GM21390 (cell line): ENCODE results near the gene KRT16.
"Not testable (repeated sequence)": the region's sequence is repeated elsewhere in the genome, so short reads cannot be mapped to it uniquely, and the experiment has no call there.

ENCODE experiments used
- ATAC-seq: cut with Tn5 transposase; IDR thresholded peaks from one replicate; pipeline ENCODE4 v1.9.1; 2021; ENCODE audit not compliant: unreplicated experiment

The KRT16 gene

DNA sequence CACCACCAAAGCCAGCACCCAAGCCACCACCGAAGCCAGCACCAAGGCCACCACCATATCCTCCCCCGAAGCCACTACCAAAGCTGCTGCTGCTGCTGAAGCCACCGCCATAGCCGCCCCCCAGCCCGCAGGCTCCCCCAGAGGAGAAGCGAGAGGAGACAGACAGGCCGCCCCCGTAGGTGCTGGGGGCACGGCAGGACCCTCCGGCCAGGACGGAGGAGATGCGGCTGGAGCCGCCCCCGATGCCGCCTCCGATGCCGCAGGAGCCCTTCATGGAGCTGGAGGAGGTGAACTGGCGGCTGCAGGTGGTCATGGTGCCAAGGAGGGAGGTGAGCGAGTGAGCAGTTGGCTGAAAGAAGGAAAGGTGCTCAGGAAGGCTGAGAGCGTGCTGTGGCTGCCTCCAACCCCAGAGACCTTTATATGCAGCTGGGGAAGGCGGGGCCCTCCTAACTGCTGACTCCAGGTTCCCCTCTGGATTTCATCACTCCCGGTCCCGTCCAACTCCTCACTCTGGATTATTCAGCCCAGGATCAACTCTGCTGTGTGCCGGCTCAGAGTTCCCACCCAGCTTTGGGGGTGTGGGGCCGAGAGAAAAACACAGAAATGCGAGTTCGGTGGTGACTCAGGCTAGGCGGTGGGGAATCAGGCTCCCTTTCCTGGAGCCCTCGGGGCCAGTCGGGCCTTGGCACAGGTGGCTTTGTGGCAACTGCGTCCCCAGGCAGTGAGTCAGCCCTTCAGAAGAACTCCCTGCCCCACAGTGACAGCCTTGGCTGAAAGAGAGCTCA lies at the start of gene KRT16:
KRT16 (minus strand) TSS at position 392 of the 785 bp plus-strand sequence; CDS start at position 313, 79 bp downstream.
- not testable (repeated sequence) for ATAC-seq

DNA sequence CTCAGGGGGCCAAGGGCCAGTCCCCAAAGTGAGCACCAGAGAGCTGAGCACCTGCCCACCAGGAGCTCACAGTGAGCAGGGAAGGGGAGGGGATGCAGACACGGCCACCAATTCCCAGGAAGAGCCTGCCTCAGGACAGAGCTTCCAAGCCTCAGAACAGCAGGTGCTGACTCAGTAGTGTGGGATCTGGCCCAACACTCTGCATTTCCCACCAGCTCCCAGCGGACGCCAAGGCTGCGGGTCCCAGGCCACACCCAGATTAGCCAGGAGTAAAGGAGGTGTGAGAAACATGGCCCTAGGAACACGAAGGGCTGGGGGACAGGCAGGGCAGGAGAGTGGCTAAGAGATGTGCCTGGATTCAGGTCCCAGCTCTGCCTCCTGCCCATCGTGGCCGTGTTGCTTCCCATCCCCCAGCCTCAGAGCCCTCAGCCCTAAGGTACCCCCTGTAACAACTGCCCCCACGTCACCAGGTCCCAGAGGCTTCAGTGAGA lies 47.7 kb upstream of the KRT16 start:
- ATAC-seq, result no peak

DNA sequence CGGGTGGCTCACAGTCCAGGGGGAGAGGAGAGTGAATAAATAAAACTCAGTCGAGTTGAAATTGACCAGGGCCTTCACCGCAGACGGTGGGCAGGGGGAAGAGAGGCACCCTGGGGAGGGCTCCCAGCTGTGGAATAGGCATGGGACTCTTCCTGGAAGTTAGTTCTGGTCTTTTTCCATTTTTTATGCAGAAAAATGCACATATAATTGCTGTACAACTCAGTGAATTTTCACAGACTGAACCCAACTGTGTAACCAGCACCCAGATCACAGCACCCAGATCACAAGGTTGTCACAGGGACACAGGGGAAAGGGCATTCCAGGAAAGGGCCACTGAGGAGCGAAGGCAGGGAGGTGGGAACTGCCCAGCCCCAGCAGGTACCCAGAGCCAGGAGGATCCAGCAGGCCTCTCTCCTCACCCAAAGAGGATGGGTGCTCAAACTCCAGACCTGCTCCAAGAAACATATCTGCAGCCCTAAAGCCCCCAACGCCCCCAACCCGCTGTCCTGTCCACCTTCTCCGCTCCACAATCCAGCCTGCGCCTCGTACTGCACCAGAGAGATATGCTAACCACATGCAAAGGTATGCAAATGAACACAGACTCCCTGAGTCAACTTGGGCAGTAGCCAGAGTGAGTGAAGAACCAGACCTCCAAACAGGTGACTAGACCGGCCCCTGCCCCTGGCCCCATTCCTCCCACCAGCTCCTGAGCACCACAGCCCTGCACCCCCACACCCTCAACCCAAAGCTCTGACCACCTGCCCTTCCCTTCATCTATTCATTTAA lies 47.1 kb upstream of the KRT16 start:
- ATAC-seq, result no peak

DNA sequence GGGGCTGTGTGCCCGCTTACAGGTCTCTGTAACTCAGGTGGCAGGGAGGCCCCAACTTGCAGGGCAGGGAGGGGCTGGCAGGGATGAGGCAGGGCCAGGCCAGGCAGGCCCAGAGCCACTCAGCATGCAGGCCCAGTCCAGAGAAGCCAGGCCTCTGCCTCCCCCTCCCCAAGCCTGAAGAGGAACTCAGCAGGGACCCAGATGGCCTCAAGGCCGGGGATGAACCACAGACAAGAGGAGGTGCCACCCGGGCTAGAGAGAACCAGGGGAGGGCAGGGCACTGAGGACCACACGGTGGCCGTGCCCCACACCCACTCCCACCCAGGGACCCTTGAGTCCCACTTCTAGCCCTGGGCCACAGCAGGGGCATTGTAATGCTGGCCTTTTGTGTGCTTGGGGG lies 46.3 kb upstream of the KRT16 start:
- ATAC-seq, result no peak

DNA sequence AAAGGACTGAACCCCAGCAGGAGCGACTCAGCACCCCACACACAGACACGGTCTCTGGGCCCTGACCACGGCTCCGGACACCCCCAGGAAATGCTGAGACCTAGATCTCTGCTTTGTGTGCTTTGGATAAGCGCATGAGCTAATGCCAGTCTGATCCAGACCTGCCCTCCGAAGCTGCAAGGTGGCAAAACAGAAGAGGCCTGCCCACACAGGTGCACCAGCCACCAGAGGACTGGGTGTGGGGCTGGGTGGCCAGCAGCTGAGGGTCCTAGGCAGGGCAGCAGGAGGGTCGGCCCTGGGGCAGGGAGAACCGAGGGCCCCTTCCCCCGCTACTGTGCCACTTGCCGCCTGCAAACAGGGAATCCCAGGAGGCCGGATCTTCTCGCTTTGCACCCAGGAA lies 45.4 kb upstream of the KRT16 start:
- ATAC-seq, result no peak

DNA sequence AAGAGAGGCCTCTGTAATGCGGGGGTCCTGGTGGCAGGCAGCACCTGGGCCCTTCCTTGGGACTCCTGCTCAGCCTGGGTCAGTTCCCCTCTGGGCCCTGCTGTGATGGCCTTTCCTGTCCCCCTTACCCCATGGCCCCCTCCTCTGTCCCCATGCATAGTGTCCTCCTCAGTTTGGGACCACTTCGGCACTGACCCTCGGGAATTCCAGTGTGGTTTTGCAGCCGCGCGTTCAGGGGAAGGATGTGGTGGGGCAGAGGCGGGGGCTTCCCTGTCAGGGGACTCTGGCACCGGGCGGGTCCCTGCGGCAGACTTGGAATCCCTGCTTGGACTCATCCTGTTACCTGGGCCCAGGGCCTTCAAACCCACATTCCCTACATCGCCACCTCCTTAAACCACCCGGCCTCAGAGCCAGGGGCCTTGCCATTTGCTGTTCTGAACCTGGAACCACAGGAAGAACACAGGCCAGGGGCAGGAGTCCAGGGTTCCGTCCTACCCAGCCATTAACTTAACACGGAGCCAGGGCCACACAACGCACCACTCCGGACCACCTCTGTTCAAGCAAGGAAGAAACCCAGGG lies 44.7 kb upstream of the KRT16 start:
- no peak for ATAC-seq

DNA sequence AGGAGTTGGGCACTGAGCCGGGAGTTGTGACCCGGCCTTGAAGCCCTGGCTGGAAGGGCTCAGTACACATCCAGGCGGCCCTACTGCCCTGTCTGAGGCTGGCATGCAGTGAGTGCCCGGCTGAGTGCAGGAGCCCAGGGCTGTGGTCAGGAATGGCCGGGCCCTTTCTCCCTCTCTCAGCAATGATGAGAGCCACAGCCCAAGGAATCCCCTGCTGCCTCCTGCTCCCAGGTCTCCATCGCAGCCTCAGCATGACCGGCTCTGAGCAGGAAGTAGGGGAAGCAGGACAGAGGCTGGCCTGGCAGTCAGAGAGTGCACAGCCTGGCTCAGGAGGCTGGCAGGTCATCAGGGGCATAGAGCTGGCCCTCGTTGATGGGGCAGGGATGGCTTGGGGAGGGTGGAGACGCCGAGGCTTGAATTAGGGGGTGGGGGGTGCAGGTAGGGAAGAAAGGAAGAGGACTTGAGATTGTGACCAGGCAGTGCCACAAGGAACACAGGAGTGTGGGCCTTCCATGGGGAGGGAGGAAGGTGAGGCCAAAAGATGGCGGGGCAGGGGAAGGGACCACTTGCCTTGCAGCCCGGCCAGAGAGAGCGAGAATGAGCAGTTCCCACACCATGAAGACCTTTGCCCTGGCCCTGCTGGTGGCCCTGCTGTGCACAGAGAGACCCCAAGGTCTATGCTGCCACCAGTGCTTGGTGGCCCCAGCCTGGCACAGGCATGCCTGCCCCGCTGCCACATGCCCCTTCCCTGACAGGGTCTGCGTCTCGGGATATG lies 43.9 kb upstream of the KRT16 start:
- ATAC-seq, result no peak

DNA sequence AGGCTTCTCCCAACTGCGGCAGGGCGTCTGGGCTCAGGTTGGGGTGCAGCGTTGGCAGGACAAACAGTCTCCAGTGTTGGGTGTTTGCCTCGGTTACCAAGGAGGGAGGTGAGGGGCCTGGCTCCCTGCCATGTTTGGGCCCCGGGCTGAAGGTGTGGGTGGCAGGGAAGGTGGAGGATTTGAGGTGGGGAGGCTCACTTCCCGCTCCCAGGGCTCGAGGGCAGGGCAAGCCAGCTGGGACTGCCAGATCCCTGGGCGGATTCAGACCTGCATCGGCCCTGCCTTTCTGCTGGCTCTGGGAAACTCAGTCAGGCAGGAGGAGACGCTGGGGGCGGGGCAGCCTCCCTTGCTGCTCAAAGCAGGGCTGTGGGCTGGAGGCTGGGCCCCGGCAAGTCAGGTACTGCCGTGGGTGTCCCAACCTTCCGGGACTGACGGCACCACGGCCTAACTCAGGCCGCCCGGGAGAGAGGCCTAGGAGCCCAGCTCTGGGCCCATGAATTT lies 43.1 kb upstream of the KRT16 start:
- no peak for ATAC-seq

DNA sequence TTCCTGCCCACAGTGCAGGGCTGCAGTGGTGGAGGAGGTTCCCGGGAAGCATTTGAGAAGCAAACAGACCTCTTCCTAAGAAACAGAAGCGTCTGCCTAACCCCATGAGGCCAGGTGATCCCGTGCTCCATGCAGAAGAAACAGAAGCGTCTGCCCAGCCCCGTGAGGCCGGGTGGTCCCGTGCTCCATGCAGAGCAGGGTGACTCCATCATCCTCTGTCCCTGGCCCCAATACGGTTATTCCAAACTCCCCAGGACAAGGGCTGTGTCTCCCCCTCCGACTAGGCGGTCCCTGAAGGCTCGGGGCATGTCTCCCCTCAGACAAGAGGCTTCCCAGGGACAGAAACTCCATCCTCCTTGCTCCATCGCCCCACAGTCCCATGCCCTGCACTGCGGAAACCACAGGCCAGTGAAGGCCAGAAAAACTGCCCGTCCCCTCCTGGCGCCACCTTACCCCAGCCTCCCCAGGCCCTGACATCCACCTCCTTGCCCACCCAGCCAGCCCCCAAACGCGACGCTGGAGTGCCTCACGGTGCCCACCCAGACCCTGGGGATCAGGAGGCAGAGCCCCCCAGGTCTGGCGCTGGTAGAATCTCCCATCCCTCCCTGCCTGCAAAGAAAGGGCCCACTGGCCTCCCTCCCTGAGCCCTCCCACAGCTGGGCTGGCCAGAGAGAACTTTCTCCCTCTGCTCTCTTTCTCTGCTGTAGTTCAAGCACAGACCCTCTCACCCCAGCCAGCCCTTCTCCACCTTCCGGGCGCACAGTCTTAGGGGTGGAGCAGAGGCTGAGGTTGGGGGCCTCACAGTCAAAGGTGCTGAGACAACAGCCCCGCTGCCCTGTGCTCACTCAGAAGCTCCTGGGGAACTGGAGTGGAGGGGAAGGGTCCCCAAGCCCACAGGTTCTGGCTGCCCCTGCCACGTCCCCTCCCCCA lies 42.4 kb upstream of the KRT16 start:
- ATAC-seq, result no peak

DNA sequence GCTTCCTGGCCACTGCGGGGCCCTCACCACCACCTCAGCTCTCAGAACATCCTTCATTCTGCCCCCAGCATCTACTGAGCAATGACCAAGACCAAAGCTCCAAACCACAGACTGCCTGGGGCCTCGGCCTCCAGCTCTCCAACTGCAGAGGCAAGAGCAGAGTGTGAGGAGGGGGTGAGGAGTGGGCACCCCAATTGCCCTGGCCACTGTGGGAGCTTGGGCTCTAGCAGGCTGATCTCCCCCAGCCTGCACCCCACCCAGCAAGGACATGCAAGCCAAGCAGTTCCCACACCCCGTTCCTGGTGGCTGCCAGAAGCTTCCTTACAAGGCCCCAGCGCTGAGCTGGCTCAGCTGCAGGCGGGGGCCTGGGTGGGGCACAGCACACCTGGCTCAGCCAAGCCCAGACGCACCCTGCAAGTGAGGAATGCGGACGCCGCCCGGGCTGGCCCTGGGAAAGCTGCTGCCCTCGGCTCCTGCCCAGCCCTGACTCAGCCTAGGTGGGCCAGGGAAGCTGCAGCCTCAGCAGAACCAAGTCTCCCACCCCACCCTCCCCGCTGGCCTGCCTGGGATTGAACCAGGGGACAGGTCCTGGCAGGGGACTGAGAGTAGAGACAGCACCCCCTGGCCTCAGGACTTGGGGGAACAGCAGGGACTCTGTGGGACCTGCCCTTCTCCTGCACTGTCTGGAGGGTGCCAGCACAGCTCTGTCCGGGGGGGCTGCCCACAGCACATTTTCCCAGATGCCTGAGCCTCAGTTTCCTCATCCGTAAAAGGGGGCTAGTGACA lies 41.5 kb upstream of the KRT16 start:
- no peak for ATAC-seq

DNA sequence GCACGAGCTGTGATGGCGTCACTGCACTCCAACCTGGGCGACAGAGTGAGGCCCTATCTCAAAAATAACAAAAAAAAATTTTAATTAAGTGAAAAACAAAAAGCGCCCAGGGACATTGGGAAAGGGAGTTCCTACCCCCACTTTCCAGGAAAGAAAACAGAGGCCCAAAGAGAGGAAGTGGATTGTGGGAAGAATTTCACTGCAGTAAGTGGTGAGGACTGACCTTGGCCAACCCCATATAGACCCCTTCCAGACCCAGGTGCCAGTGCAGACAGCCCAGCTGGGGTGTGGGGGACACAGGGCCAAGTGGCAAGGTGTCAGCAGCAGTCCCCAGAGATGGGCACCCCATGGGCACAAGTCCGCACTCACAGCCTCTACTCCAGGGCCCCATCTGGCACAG lies 40.9 kb upstream of the KRT16 start:
- ATAC-seq, result no peak

DNA sequence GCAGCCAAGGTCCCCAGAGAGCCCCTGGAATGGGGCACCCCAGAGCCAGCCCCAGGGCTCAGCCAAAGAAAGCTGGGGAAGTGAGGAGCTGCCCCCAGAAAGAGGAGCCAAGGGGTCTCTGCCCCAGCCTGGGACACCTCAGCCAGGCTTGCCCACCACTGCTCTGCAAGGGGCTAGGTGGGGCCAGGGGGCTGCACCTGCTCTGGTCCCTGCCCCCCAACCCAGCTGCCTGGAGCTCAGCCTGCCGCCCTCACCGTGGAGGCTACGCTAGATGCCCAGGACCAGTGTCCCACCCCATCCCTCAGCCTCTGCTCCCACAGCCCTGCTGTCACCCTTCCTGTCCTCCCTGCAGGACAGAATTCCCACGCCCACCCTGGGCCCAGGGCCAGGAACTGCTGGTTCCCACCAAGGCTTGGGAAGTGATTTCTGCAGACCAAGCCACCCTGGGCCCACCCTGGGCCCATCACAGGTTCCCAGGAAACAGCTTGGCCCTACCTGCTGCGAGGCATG lies 39.9 kb upstream of the KRT16 start:
- no peak for ATAC-seq

DNA sequence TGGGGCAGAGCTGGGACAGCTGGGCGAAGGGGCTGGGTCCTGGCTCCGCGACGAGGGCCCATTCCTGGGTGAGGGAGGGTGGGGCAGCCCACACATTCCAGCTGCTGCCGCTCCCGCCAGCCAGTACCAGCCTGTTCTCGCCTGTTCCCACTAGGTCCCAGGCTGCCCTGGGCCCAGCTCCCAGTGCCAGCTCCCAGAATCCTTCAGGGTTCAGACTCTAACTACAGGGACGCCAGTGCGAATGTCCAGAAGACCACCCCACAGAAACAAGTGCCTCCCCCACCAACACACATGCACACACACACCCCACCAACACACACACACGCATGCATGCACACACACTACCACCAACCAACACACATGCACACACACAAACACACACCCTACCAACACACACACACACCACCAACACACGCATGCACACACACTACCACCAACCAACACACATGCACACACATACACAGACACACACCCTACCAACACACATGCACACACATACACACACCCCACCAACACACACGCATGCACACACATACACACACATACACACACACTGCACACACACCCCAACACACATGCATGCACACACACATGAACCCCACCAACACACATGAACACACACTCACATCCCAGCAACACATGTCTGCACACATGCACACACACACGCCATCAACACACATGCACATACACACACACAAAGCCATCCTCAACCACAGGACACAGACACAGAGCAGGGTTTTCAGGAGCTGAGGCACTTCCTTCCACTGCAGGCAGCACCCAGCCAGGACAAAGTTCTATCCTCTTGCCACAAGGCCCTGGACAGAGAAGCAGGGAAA lies 39.3 kb upstream of the KRT16 start:
- ATAC-seq, result no peak

DNA sequence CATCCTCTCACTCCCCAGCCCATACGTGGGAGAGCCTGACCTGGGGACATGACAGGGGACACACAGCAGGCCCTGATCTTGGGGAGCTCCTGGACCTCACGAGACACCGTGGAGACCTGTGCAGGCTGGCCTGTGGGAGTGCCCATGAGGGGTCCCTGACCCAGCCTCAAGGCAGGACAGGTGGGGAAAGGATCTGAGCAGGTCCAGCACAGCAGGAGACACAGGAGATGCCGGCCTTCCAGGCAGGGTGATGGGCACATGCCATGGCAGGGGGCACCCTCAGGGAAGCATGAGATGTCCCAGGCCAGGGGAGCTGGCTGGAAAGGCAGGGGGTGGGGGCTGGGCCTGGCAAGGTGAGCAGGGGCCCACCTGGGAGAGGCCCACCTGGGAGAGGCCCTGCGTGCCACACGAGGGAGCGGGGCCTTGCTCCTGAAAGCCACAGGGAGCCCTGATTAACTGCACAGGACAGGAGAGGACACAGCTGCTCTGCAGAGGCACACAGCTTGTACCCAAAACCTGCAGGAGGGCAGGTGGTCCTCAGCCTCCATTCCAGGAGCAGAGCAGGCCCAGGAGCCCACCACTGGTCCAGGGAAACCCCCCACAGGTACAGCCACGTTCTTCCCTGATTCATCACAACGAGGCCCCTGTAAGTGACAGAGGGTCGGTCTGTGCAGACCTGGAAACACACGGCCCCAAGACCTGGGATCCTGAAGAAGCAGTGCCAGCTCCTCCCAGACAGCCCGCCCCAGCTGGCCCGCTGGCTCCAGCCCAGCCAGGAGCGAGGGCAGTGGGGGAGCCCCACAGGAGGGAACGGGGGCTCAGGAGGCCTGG lies 38.4 kb upstream of the KRT16 start:
- ATAC-seq, result no peak

DNA sequence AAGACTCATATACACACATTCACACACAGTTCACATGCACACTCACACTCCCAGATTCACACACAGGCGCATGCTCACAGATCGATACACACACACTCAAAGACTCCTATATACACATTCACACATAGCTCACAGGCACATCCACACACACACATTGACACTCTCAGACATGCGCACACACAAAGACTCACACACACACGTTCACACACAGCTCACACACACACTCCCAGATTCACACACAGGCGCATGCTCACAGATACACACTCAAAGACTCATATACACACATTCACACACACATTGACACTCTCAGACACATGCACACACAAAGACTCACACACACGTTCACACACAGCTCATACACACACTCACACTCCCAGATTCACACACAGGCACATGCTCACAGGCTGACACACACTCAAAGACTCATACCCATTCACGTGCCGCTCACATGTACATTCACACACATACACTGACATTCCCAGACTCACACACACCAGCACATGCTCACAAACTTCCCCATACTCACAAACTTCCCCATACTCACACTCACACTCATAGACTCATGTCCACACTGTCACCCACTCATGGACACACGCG lies 37.5 kb upstream of the KRT16 start:
- ATAC-seq, result no peak

DNA sequence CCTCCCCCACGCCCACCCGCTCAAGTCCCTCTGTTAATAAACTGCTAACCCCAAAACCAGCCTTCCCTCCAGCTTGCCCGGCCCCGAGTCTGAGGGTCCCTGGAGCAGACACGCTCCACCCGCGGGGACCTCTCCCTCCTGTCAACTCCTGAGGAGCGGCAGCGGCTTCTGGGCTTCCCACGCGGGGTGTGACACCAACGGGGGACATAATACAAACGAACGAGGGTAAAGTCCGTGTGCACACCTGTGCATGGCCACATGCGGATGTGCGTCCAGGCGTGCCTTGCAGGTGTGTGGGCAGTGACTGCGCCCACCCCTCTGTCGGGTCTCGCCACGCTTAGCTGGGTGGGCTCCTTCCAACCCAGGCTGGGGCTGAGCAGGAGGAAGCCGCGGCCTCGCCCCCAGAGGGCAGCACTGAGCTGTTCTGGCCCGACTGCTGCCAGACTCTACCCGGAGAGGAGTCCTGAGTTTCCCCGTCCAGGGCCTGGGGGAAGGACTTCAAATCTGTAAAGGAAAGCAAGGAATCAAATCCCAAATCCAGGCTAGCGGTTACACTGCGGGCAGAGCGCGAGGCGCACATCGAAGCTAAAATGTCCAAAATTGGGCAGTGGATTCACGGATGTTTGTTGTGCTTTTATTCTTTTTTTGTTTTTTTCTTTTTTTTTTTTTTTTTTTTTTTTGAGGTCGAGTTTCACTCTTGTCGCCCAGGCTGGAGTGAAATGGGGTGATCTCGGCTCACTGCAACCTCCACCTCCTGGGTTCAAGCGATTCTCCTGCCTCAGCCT lies 36.0 kb upstream of the KRT16 start:
- peak; percentile 77 for ATAC-seq
